Ishikawa (cell line): Measurements from ENCODE around the gene DIAPH3.

Experiments
- CEBPB ChIP-seq: IDR thresholded peaks from 2 replicates; pipeline ENCODE4 v1.6.1; 2012
- CREB1 ChIP-seq: IDR thresholded peaks from 2 replicates; pipeline ENCODE4 v1.6.1; 2012; ENCODE audit warnings: low read depth
- EGR1 ChIP-seq: IDR thresholded peaks from 2 replicates; pipeline ENCODE4 v1.6.1; 2012
- EP300 ChIP-seq: IDR thresholded peaks from 2 replicates; pipeline ENCODE4 v1.6.1; 2012; ENCODE audit warnings: borderline replicate concordance
- FOXM1 ChIP-seq: IDR thresholded peaks from 2 replicates; pipeline ENCODE4 v1.6.1; 2012; ENCODE audit warnings: low read depth, borderline replicate concordance
- MAX ChIP-seq: IDR thresholded peaks from 2 replicates; pipeline ENCODE4 v1.6.1; 2012
- NFIC ChIP-seq: IDR thresholded peaks from 2 replicates; pipeline ENCODE4 v1.6.1; 2012
- RAD21 ChIP-seq: IDR thresholded peaks from 2 replicates; pipeline ENCODE4 v1.6.1; 2012; ENCODE audit warnings: low read depth
- REST ChIP-seq: IDR thresholded peaks from 2 replicates; pipeline ENCODE4 v1.6.1; 2012; ENCODE audit warnings: low read depth, mild to moderate bottlenecking
- TAF1 ChIP-seq: IDR thresholded peaks from 2 replicates; pipeline ENCODE4 v1.6.1; 2012; ENCODE audit warnings: low read depth, mild to moderate bottlenecking
- TCF12 ChIP-seq: IDR thresholded peaks from 2 replicates; pipeline ENCODE4 v1.6.1; 2012; ENCODE audit warnings: low read depth
- TEAD4 ChIP-seq: IDR thresholded peaks from 2 replicates; pipeline ENCODE4 v1.6.1; 2012
- USF1 ChIP-seq: IDR thresholded peaks from 2 replicates; pipeline ENCODE4 v1.6.1; 2012
- YY1 ChIP-seq: IDR thresholded peaks from 2 replicates; pipeline ENCODE4 v1.6.1; 2012; ENCODE audit warnings: low read depth
- ZBTB7A ChIP-seq: IDR thresholded peaks from 2 replicates; pipeline ENCODE4 v1.6.1; 2012; ENCODE audit warnings: low read depth

Gene DIAPH3

GRCh38 chr13:59846845-59847620 lies 316.7 kb downstream of the DIAPH3 start:
- TF ChIP-seq TCF12 (no peak), TEAD4 (no peak), RAD21 (no peak), USF1 (no peak), EP300 (no peak), CEBPB (no peak), ZBTB7A (no peak), NFIC (no peak), MAX (no peak), TAF1 (no peak), CREB1 (no peak), FOXM1 (no peak), YY1 (no peak), EGR1 (no peak), REST (no peak)

GRCh38 chr13:59843040-59843439 lies 320.7 kb downstream of the DIAPH3 start:
- TF ChIP-seq ZBTB7A: no peak
- TF ChIP-seq USF1: no peak
- TF ChIP-seq CREB1: no peak
- no peak for TF ChIP-seq TAF1
- no peak for TF ChIP-seq REST
- no peak for TF ChIP-seq MAX
- no peak for TF ChIP-seq CEBPB
- TF ChIP-seq TCF12: no peak
- no peak for TF ChIP-seq EGR1
- TF ChIP-seq FOXM1: no peak
- TF ChIP-seq YY1: no peak
- no peak for TF ChIP-seq EP300
- TF ChIP-seq TEAD4: no peak
- TF ChIP-seq NFIC: no peak
- no peak for TF ChIP-seq RAD21

- no peak for TF ChIP-seq RAD21
- no peak for TF ChIP-seq MAX
- no peak for TF ChIP-seq ZBTB7A
- no peak for TF ChIP-seq CEBPB
- TF ChIP-seq NFIC: no peak
- no peak for TF ChIP-seq YY1
- TF ChIP-seq USF1: no peak
- TF ChIP-seq EGR1: no peak
- TF ChIP-seq CREB1: no peak
- TF ChIP-seq TCF12: no peak
- no peak for TF ChIP-seq TAF1
Observed at GRCh38 chr13:59842507-59842906, 321.2 kb downstream of the DIAPH3 start.

DNA sequence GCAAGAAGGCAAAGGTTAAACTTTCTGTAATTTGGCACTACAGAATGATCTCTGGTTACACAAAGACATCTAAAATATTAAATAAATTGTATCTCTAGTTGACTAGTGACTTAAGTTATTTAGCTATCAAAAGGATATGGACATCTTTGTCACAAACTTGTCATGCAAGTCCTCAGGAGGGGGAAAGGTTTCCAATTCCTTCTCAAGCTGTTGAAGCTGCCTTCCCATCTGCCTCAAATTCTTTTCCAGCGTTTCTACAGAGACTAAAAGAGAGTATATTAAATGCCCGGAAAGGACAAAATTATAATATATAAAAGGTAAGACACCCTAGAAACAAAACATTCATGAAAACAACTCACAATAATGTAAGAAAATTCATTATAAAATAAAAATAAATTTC lies 324.5 kb downstream of the DIAPH3 start:
- TF ChIP-seq MAX (no peak), RAD21 (no peak), YY1 (no peak), EGR1 (no peak), TEAD4 (no peak), CEBPB (no peak), NFIC (no peak), EP300 (no peak), FOXM1 (no peak), REST (no peak), TAF1 (no peak), ZBTB7A (no peak), TCF12 (no peak), CREB1 (no peak), USF1 (no peak)
